K562 (cell line): ENCODE results near the gene ATXN7. TPM values are rescaled to one million over a fixed set of nuclear protein-coding genes. Genes with fewer than 3 reads are reported as not detected.

ENCODE experiments used
- ATAC-seq: fragments of 200-7000 bp; cut with Tn5 transposase; 3 replicates; pipeline ENCODE4 v1.9.1; 2020; ENCODE audit warnings: moderate library complexity
- BruUV-seq: library from RNA; stranded (reverse); fragments of 400-500 nt; replicated peaks from 2 replicates; lab custom pipeline; 2021; lab: Mats Ljungman, UMichigan
- CTCF ChIA-PET: fragments of 300-600 bp; formaldehyde crosslinking; extraction: SDS; loops from one replicate; lab custom pipeline; 2021; ENCODE audit warnings: low intra/inter-chr PET ratio; lab: Yijun Ruan, JAX
- POLR2A ChIA-PET: fragments of 300-600, 350-650 bp; sonication (Branson Sonifier 250); formaldehyde crosslinking; extraction: SDS; loops from one replicate; lab custom pipeline; 2021; ENCODE audit warnings: antibody characterized with exemption, inconsistent platforms; lab: Yijun Ruan, JAX
- DNase-seq, 4 experiments: peaks; one replicate each; pipeline versions ENCODE4 v3.0.0 to v3.0.0-alpha.2; 2011 to 2018; ENCODE audit warnings: low spot score in 3 of 4, mixed read lengths in 3 of 4; ENCODE audit errors: extremely low read depth in 1 of 4
- FAIRE-seq: peaks from 2 replicates; lab custom pipeline; 2011; peaks lifted over from hg19 to GRCh38; lab: Jason Lieb, UNC
- H2AFZ ChIP-seq: 2 replicates; pipeline ENCODE4 v1.6.0; 2011; ENCODE audit warnings: low read depth, low read length, control low read depth, inconsistent platforms
- H3K27ac ChIP-seq: fragments of 200-600 bp; 3 replicates; pipeline ENCODE4 v1.8.0; 2011; ENCODE audit warnings: low read depth, mild to moderate bottlenecking, control low read depth, inconsistent platforms, low read length, moderate library complexity, mixed read lengths; ENCODE audit errors: extremely low read depth
- H3K27me3 ChIP-seq, 2 experiments: fragments of 300-600 bp in 1 of 2; 2 replicates in 1 of 2; 3 replicates in 1 of 2; pipeline versions ENCODE4 v1.6.0 to v1.8.0; 2011; ENCODE audit warnings: inconsistent platforms in 2 of 2, low read length in 2 of 2, mild to moderate bottlenecking in 1 of 2, mixed read lengths in 1 of 2, moderate library complexity in 1 of 2; ENCODE audit not compliant: control insufficient read depth in 2 of 2, insufficient read depth in 2 of 2
- H3K36me3 ChIP-seq: fragments of 300-600 bp; 3 replicates; pipeline ENCODE4 v1.8.0; 2011; ENCODE audit warnings: mild to moderate bottlenecking, low read length, inconsistent platforms; ENCODE audit not compliant: control insufficient read depth, insufficient read depth
- H3K4me1 ChIP-seq, 2 experiments: fragments of 200-600 bp in 1 of 2; replicated peaks in 1 of 2; 2 replicates in 1 of 2; 3 replicates in 1 of 2; pipeline versions ENCODE4 v1.5.1 to v1.8.0; 2011; ENCODE audit warnings: inconsistent platforms in 2 of 2, low read length in 2 of 2, mild to moderate bottlenecking in 1 of 2, mixed read lengths in 1 of 2, moderate library complexity in 1 of 2; ENCODE audit not compliant: control insufficient read depth in 2 of 2, insufficient read depth in 2 of 2
- H3K4me2 ChIP-seq: 2 replicates; pipeline ENCODE4 v1.6.1; 2011; ENCODE audit warnings: low read length, control low read depth, inconsistent platforms, mixed read lengths; ENCODE audit not compliant: insufficient read depth
- H3K4me3 ChIP-seq: fragments of 200-600 bp; sonication (generic), shearing (Covaris generic); 2 replicates; pipeline ENCODE4 v1.5.1; 2016; ENCODE audit warnings: control low read depth, inconsistent platforms
- H3K79me2 ChIP-seq: fragments of 200-600 bp; 3 replicates; pipeline ENCODE4 v1.8.0; 2011; ENCODE audit warnings: low read length, inconsistent platforms; ENCODE audit not compliant: control insufficient read depth, insufficient read depth
- H3K9ac ChIP-seq, 2 experiments: 2 replicates each; pipeline versions ENCODE4 v1.6.0 to v1.6.1; 2011; ENCODE audit warnings: low read depth in 2 of 2, low read length in 2 of 2, control low read depth in 1 of 2, inconsistent platforms in 1 of 2, mild to moderate bottlenecking in 1 of 2, mixed read lengths in 1 of 2; ENCODE audit not compliant: insufficient read depth in 1 of 2
- H3K9me1 ChIP-seq: one replicate; pipeline ENCODE4 v1.6.0; 2011; ENCODE audit warnings: inconsistent platforms, mild to moderate bottlenecking, low read length, moderate library complexity; ENCODE audit not compliant: control insufficient read depth, insufficient read depth
- H3K9me3 ChIP-seq: replicated peaks from 2 replicates; pipeline ENCODE4 v1.5.1; 2011; ENCODE audit warnings: low read depth, low read length, inconsistent platforms; ENCODE audit not compliant: control insufficient read depth, insufficient read depth
- H4K20me1 ChIP-seq: replicated peaks from 2 replicates; pipeline ENCODE4 v1.6.1; 2011; ENCODE audit warnings: low read length, inconsistent platforms, mixed read lengths; ENCODE audit not compliant: control insufficient read depth, insufficient read depth
- CBX5 ChIP-seq: IDR thresholded peaks from 2 replicates; pipeline ENCODE4 v1.6.1; 2014; ENCODE audit warnings: low read depth, borderline replicate concordance
- CCNT2 ChIP-seq: IDR thresholded peaks from 2 replicates; pipeline ENCODE4 v1.6.1; 2011; ENCODE audit warnings: borderline replicate concordance, low read depth, mild to moderate bottlenecking, moderate library complexity, mixed read lengths, low read length; ENCODE audit not compliant: insufficient read length; ENCODE audit errors: extremely low read depth
- CHCHD3 ChIP-seq: fragments of 250-450 bp; sonication (Bioruptor Pico); IDR thresholded peaks from 2 replicates; pipeline ENCODE4 v2.1.2; 2022; ENCODE audit warnings: mild to moderate bottlenecking
- CTCF ChIP-seq, 3 experiments: IDR thresholded peaks in 2 of 3; conservative IDR thresholded peaks in 1 of 3; 2 replicates each; pipeline ENCODE4 v1.5.1; 2011 to 2012; ENCODE audit warnings: low read length in 3 of 3, mild to moderate bottlenecking in 3 of 3, control low read depth in 2 of 3, improper control_type of control experiment in 1 of 3, inconsistent platforms in 1 of 3, low read depth in 1 of 3, mixed read lengths in 1 of 3, moderate library complexity in 1 of 3; ENCODE audit not compliant: insufficient read depth in 2 of 3
- FOS ChIP-seq: IDR thresholded peaks from 3 replicates; pipeline ENCODE4 v1.6.1; 2011; ENCODE audit not compliant: insufficient read length; ENCODE audit errors: extremely low read depth
- HIVEP1 ChIP-seq: fragments of 250-450 bp; sonication (Bioruptor Pico); IDR thresholded peaks from 2 replicates; pipeline ENCODE4 v1.4.0; 2020; ENCODE audit warnings: mild to moderate bottlenecking
- ILK ChIP-seq: fragments of 450-650 bp; IDR thresholded peaks from 2 replicates; pipeline ENCODE4 v1.6.1; 2016; ENCODE audit warnings: missing genetic modification characterization, low read depth, mild to moderate bottlenecking, missing compliant biosample characterization, moderate library complexity, borderline replicate concordance
- IRF9 ChIP-seq: fragments of 450-650 bp; IDR thresholded peaks from 2 replicates; pipeline ENCODE4 v1.6.1; 2016; ENCODE audit warnings: missing biosample characterization, missing genetic modification characterization
- LEF1 ChIP-seq: fragments of 450-650 bp; IDR thresholded peaks from 2 replicates; pipeline ENCODE4 v1.6.1; 2016; ENCODE audit warnings: mild to moderate bottlenecking
- RNF219 ChIP-seq: fragments of 250-450 bp; sonication (Bioruptor Pico); IDR thresholded peaks from 2 replicates; pipeline ENCODE4 v1.5.0; 2022; ENCODE audit warnings: mild to moderate bottlenecking
- TRIM25 ChIP-seq: fragments of 450-650 bp; IDR thresholded peaks from 2 replicates; pipeline ENCODE4 v1.7.0; 2016; ENCODE audit warnings: borderline replicate concordance
- ZBTB26 ChIP-seq: fragments of 450-650 bp; formaldehyde crosslinking; IDR thresholded peaks from 2 replicates; pipeline ENCODE4 v1.4.0; 2022; ENCODE audit warnings: missing genetic modification characterization
- ZNF124 ChIP-seq: sonication (generic); formaldehyde crosslinking; IDR thresholded peaks from 2 replicates; pipeline ENCODE4 v1.8.1; 2022; ENCODE audit warnings: missing genetic modification reagents
- ZNF143 ChIP-seq: sonication (generic); formaldehyde crosslinking; IDR thresholded peaks from 2 replicates; pipeline ENCODE4 v1.9.0; 2022; ENCODE audit warnings: mild to moderate bottlenecking, missing genetic modification reagents
- ZNF232 ChIP-seq: sonication (generic); formaldehyde crosslinking; IDR thresholded peaks from 2 replicates; pipeline ENCODE4 v1.8.0; 2022; ENCODE audit warnings: mild to moderate bottlenecking, missing genetic modification reagents
- ZNF589 ChIP-seq: fragments of 200-800 bp; sonication (Bioruptor generic); IDR thresholded peaks from 2 replicates; pipeline ENCODE4 v1.6.1; 2016; ENCODE audit warnings: low read depth, missing genetic modification characterization, missing compliant biosample characterization
- WGBS: fragments of 100-300 bp; shearing (Covaris generic); methylation state at CpG from one replicate; pipeline ENCODE4 v1.1.6; 2016; ENCODE audit warnings: low coverage, mixed read lengths; ENCODE audit not compliant: insufficient coverage; ENCODE audit errors: missing lambda C conversion rate; 5-methylcytosine and 5-hydroxymethylcytosine counted together
- in situ Hi-C: fragments of 300-500 bp; cut with MboI; formaldehyde crosslinking; loops from 4 replicates; pipeline ENCODE4 v1.15.0; 2018; ENCODE audit warnings: inconsistent platforms, mixed read lengths
- intact Hi-C: fragments of 100-400 bp; cut with micrococcal nuclease; formaldehyde crosslinking; loops from 2 replicates; pipeline ENCODE4 v1.14.2; 2022
- polyA plus RNA-seq, 8 experiments: library from polyadenylated mRNA; depleted of rRNA in 4 of 8; stranded (reverse) in 5 of 8; unstranded in 3 of 8; fragments of >200 nt; fragmentation: Nextera tagmentation in 2 of 8; fragmentation: Illumina TruSeq in 1 of 8; extraction: Ambion mirVana in 2 of 8; extraction: Trizol in 1 of 8; gene quantifications; 2 replicates each; pipeline versions ENCODE4 v1.2.1 to v1.2.3, GENCODE V29; 2011 to 2014; ENCODE audit warnings: inconsistent platforms in 1 of 8, missing spikeins in 1 of 8
- total RNA-seq, 7 experiments: library from RNA; depleted of rRNA in 6 of 7; stranded (reverse); fragments of >200 nt in 6 of 7; fragmentation: Illumina TruSeq in 2 of 7; extraction: Trizol in 2 of 7; gene quantifications; 2 replicates each; pipeline versions ENCODE4 v1.2.1 to v1.2.3, GENCODE V29; 2011 to 2021; ENCODE audit warnings: low replicate concordance in 1 of 7

ATXN7 gene
- total and polyA plus RNA-seq, 9 of the 15 experiments (the other 6 are each of a cell fraction or from before 2014, with no cell fraction given) = 0.41 to 9.2 (median 6.7) TPM

GRCh38 chr3:63986146-63986545, 122.5 kb downstream of the ATXN7 start:
- ChIA-PET POLR2A (no interaction called here), CTCF (no interaction called here)
- FAIRE-seq (no peak), DNase-seq (no peak), ATAC-seq (no peak)
- no TSS peak for BruUV-seq
- Histone ChIP-seq H2AFZ (no peak overlapping the region), H3K27me3 (no peaks in the 10 kb centered on the region), H4K20me1 (no peaks in the 10 kb centered on the region), H3K36me3 (peaks cover 83% of the 10 kb centered on the region; the same call in 2 of the 3 replicates), H3K9me1 (no peaks in the 10 kb centered on the region), H3K4me1 (no peaks in the 10 kb centered on the region), H3K9me3 (no peaks in the 10 kb centered on the region), H3K27ac (no peak overlapping the region), H3K79me2 (no peaks in the 10 kb centered on the region), H3K4me2 (no peak overlapping the region), H3K4me3 (no peak overlapping the region), H3K9ac (no peak overlapping the region)
- intact Hi-C loops = no loop called here
- TF ChIP-seq RNF219 (CRISPR knock-in tag) = no peak
- no peak for TF ChIP-seq TRIM25
- no peak for TF ChIP-seq FOS
- TF ChIP-seq ZBTB26 = no peak
- no peak for TF ChIP-seq ZNF124 (CRISPR knock-in tag)
- TF ChIP-seq ILK (tag) = no peak
- TF ChIP-seq ZNF589 = no peak
- TF ChIP-seq IRF9 (tag) = no peak
- no peak for TF ChIP-seq CTCF (IDR thresholded peaks at IDR 0.05 in 2 of 3, conservative IDR thresholded peaks at IDR 0.05 in 1 of 3; ENCODE audit: insufficient read depth in 2 of 3, low read depth in 1 of 3, low read length in 3 of 3)
- no peak for TF ChIP-seq CCNT2
- TF ChIP-seq ZNF143 (CRISPR knock-in tag) = no peak
- no peak for TF ChIP-seq ZNF232 (CRISPR knock-in tag)
- TF ChIP-seq CHCHD3 (CRISPR knock-in tag) = no peak
- no peak for TF ChIP-seq LEF1
- TF ChIP-seq HIVEP1 = no peak
- TF ChIP-seq CBX5 = no peak
- in situ Hi-C loops = no loop called here
- 90% methylated on average over 7 of the region's 7 CpGs for WGBS
